ENCODE measurements around the gene CCNB1IP1. TPM values are rescaled to one million over a fixed set of nuclear protein-coding genes. Genes with fewer than 3 reads are reported as not detected.
A peak's percentile ranks its signal among the peaks of the same experiment; 100 is the strongest.

CCNB1IP1 gene
- total and polyA plus RNA-seq, 2 of the 8 experiments (the other 6 are each of a cell fraction or from before 2014, with no cell fraction given), result 173 to 277 TPM

DNA sequence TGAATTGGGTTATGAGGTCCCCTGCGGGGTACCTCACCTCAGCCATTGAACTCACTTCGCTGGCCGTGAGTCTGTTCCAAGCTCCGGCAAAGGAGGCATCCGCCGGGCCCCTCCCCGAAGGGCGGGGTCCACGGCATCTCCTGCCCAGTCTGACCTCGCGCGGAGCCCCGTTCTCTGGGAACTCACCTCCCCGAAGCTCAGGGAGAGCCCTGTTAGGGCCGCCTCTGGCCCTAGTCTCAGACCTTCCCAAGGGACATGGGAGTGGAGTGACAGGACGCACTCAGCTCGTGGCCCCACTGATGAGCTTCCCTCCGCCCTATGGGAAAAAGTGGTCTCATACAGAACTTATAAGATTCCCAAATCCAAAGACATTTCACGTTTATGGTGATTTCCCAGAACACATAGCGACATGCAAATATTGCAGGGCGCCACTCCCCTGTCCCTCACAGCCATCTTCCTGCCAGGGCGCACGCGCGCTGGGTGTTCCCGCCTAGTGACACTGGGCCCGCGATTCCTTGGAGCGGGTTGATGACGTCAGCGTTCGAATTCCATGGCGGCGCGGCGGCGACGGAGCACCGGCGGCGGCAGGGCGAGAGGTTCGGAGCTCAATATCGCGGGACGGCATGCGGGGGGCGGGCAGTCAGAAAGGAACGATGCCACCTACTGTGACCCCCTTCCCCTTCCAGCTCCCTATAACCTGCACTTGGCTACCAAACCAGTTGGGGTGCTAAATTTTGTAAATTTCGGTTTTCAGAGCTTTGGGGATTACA is 10.2 kb upstream of the CCNB1IP1 start, which contains the start of gene PARP2 (continued):
- TF ChIP-seq KDM4A (IDR thresholded peaks at IDR 0.05; ENCODE audit: low read depth, low read length, severe bottlenecking) (peak; percentile 82), HDAC2 (IDR thresholded peaks at IDR 0.05; ENCODE audit: borderline replicate concordance in 1 of 2, low read depth in 2 of 2, low read length in 2 of 2) (peak in 1 of 2 experiments; percentile 83; a peak in 1 of 4 replicates), YY1 (IDR thresholded peaks at IDR 0.05; ENCODE audit: low read depth, low read length) (peak; percentile 85), JUN (IDR thresholded peaks at IDR 0.05; ENCODE audit: low read depth, low read length) (peak; percentile 72; the same call in 1 of the 2 replicates), GTF2F1 (IDR thresholded peaks at IDR 0.05; ENCODE audit: borderline replicate concordance, low read depth, low read length) (peak; percentile 98), MAFK (IDR thresholded peaks at IDR 0.05; ENCODE audit: low read depth, low read length) (no peak), SP2 (IDR thresholded peaks at IDR 0.05; ENCODE audit: low read length) (no peak), TAF1 (IDR thresholded peaks at IDR 0.05; ENCODE audit: low read depth, low read length) (peak; percentile 90), SAP30 (IDR thresholded peaks at IDR 0.05; ENCODE audit: insufficient read depth, insufficient replicate concordance, low read length) (no peak), SIRT6 (IDR thresholded peaks at IDR 0.05; ENCODE audit: low read length) (no peak), NANOG (IDR thresholded peaks at IDR 0.05; ENCODE audit: insufficient read depth, low read depth, low read length, poor library complexity, severe bottlenecking) (no peak), TEAD4 (IDR thresholded peaks at IDR 0.05; ENCODE audit: low read depth, low read length) (peak; percentile 91), CBX8 (IDR thresholded peaks at IDR 0.05; ENCODE audit: borderline replicate concordance, low read depth, low read length) (no peak), RAD21 (IDR thresholded peaks at IDR 0.05 in 1 of 2, conservative IDR thresholded peaks at IDR 0.05 in 1 of 2; ENCODE audit: low read depth in 2 of 2, low read length in 2 of 2) (0 out of 4 replicates have a peak, but pooled peaks of 1 of the 2 experiments have one; percentile 0), CREB1 (IDR thresholded peaks at IDR 0.05) (peak; percentile 97), RBBP5 (IDR thresholded peaks at IDR 0.05; ENCODE audit: borderline replicate concordance, low read depth, low read length) (0 out of 2 replicates have a peak, but pooled peaks have one; percentile 50), JUND (IDR thresholded peaks at IDR 0.05; ENCODE audit: low read length) (peak; percentile 97), SP4 (IDR thresholded peaks at IDR 0.05; ENCODE audit: low read length) (0 out of 2 replicates have a peak, but pooled peaks have one; percentile 26), SRF (IDR thresholded peaks at IDR 0.05; ENCODE audit: low read depth, low read length) (peak; percentile 46; the same call in 1 of the 2 replicates), TCF12 (IDR thresholded peaks at IDR 0.05; ENCODE audit: low read depth, low read length) (peak; percentile 34; the same call in 1 of the 2 replicates), POLR2AphosphoS5 (IDR thresholded peaks at IDR 0.05; ENCODE audit: low read depth, low read length) (peak; percentile 100)
- TF ChIP-seq, protein P1, sequence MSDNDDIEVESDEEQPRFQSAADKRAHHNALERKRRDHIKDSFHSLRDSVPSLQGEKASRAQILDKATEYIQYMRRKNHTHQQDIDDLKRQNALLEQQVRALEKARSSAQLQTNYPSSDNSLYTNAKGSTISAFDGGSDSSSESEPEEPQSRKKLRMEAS (IDR thresholded peaks at IDR 0.05), result peak; percentile 74
- TF ChIP-seq, protein P2, sequence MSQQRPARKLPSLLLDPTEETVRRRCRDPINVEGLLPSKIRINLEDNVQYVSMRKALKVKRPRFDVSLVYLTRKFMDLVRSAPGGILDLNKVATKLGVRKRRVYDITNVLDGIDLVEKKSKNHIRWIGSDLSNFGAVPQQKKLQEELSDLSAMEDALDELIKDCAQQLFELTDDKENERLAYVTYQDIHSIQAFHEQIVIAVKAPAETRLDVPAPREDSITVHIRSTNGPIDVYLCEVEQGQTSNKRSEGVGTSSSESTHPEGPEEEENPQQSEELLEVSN (IDR thresholded peaks at IDR 0.05), result peak; percentile 86
